Measurements from ENCODE around the gene UBE2L6. TPM values are rescaled to one million over a fixed set of nuclear protein-coding genes. Genes with fewer than 3 reads are reported as not detected.

UBE2L6 gene
- total and polyA plus RNA-seq, 2 of the 4 experiments (the other 2 are of a cell fraction), result 37.5 to 46.7 TPM

DNA sequence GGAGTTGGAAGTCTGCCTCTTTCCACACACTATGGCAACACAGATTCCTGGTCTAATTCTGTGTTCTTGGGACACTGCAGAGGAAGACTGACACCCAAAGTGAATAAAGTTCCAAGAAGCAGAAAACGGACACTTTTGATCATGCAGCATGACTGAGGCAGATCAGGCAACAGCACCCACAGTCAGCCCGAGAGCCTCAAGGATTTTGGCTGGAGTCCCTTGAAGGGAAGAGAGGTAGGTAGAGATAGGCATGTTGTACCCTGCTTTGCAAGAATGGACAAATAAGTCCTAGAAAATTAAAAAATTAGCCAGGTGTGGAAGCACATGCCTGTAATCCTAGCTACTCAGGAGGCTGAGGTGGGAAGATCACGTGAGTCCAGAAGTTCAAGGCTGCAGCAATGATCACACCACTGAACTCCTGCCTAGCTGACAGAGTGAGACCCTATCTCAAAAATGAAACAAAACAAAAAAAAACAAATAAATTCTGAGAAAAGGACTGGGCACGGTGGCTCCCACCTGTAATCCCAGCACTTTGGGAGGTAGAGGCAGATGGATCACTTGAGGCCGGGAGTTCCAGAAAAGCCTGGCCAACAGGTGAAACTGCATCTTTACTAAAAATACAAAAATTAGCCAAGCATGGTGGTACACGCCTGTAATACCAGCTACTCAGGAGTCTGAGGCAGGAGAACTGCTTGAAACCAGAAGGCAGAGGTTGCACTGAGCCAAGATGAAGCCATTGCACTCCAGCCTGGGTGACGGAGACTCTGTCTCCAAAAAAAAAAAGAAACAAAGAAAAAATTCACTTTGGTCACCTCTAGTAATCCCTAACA lies 58.9 kb downstream of the UBE2L6 start:
- no peak overlapping the region for H2AFZ ChIP-seq (replicated peaks; ENCODE audit: low read length, poor library complexity)
- DNase-seq (no peak), ATAC-seq (ENCODE audit: low read depth) (no peak)
- no peak overlapping the region for H2BK120ac ChIP-seq (ENCODE audit: low read depth, low read length)
- no peak overlapping the region for H3K9ac ChIP-seq (ENCODE audit: low read depth, low read length)
- intact Hi-C loops (cut with micrococcal nuclease), result no loop called here
- ChIA-PET CTCF (interaction anchor here (3.1 kb wide), 1 partner anchor 15 kb away, joined by 12 read pairs; no protein-coding TSS in a partner anchor), POLR2A (ENCODE audit: unreplicated experiment) (no interaction called here)
- H2BK20ac ChIP-seq (ENCODE audit: low read depth, low read length), result no peak overlapping the region
- BruUV-seq (replicated peaks), result no TSS peak
- no peak overlapping the region for H3K14ac ChIP-seq (replicated peaks; ENCODE audit: low read depth, low read length)
- no peak overlapping the region for H4K5ac ChIP-seq (ENCODE audit: low read depth, low read length)
- peaks cover 2 to 16% of the 10 kb centered on the region in 2 experiments for H3K79me1 ChIP-seq (ENCODE audit: low read depth in 1 of 2, low read length in 2 of 2)
- H3K4me3 ChIP-seq (ENCODE audit: insufficient read depth, low read depth, low read length), result no peak overlapping the region
- no peak overlapping the region for H3K23ac ChIP-seq (ENCODE audit: low read depth, low read length)
- 100% methylated on average over 2 of the region's 7 CpGs; no CpG with 5 or more reads in 1 of the 2 experiments for WGBS, 2 experiments (ENCODE audit: extremely low coverage in 2 of 2, insufficient read length in 1 of 2)
- H3K4me1 ChIP-seq (ENCODE audit: control insufficient read depth, insufficient read depth, low read length), result no peaks in the 10 kb centered on the region; the same call in 1 of the 2 replicates
- H3K27ac ChIP-seq (ENCODE audit: insufficient read depth, low read length), result no peak overlapping the region
- H3K36me3 ChIP-seq (ENCODE audit: control insufficient read depth, insufficient read depth, low read length), result peaks cover 15% of the 10 kb centered on the region; the same call in 1 of the 2 replicates
- 0 out of 2 replicates have a peak, but pooled peaks cover under 1% of the 10 kb centered on the region for H4K20me1 ChIP-seq (ENCODE audit: insufficient read depth, low read length)
- H2BK15ac ChIP-seq (ENCODE audit: low read depth, low read length), result no peak overlapping the region
- dilution Hi-C loops (cut with HindIII; ENCODE audit: low sequenced_read_pairs, unreplicated experiment), result no loop called here
- TF ChIP-seq CTCF (conservative IDR thresholded peaks at IDR 0.05; ENCODE audit: low read depth, low read length) (no peak), RAD21 (IDR thresholded peaks at IDR 0.05; ENCODE audit: low read length) (no peak), POLR2A (IDR thresholded peaks at IDR 0.05; ENCODE audit: low read depth, low read length) (no peak)
- H4K91ac ChIP-seq (ENCODE audit: insufficient read depth, low read depth, low read length), result no peak overlapping the region
- no peak overlapping the region for H2BK5ac ChIP-seq (ENCODE audit: low read depth, low read length, poor library complexity, severe bottlenecking)
- H2AK5ac ChIP-seq (ENCODE audit: low read depth, low read length), result no peak overlapping the region
- H3K9me3 ChIP-seq (ENCODE audit: control insufficient read depth, insufficient read depth, low read length), result no peaks in the 10 kb centered on the region
- H3K4me2 ChIP-seq (ENCODE audit: low read depth, low read length), result no peak overlapping the region
- H3K27me3 ChIP-seq (ENCODE audit: control insufficient read depth, insufficient read depth, low read length), result no peaks in the 10 kb centered on the region
- H3K4ac ChIP-seq (ENCODE audit: low read depth, low read length), result no peak overlapping the region
- H3K18ac ChIP-seq (ENCODE audit: low read depth, low read length), result no peak overlapping the region
- in situ Hi-C loops (cut with MboI; ENCODE audit: low sequenced_read_pairs), result loop anchor here (25.0 kb wide), 1 partner anchor 671 kb away; no protein-coding TSS in a partner anchor
- no peak overlapping the region for H3K56ac ChIP-seq (ENCODE audit: extremely low read depth, insufficient read depth, low read length)
- H4K8ac ChIP-seq (ENCODE audit: low read depth in 2 of 2, low read length in 2 of 2), result no peak overlapping the region
- no peaks in the 10 kb centered on the region; the same call in 1 of the 2 replicates for H3K9me1 ChIP-seq (ENCODE audit: insufficient read depth, low read length)
- H2AK9ac ChIP-seq (replicated peaks; ENCODE audit: low read depth, low read length, poor library complexity), result no peak overlapping the region

Measured in IMR-90 (cell line).